ENCODE measurements around the gene BANP.
"Not testable (repeated sequence)": the region's sequence is repeated elsewhere in the genome, so short reads cannot be mapped to it uniquely, and the experiment has no call there.

- not testable (repeated sequence) for TF ChIP-seq CTCF (conservative IDR thresholded peaks at IDR 0.05); ZFX (IDR thresholded peaks at IDR 0.05)
Observed at GRCh38 chr16:88016386-88016785, 65.2 kb downstream of the BANP start.

Measured in C4-2B (cell line).